ENCODE results near the gene ALCAM.

The ALCAM gene

GRCh38 chr3:105527949-105528348, 161.2 kb downstream of the ALCAM start:
- no peak for DNase-seq (ENCODE audit: low read depth in 2 of 2)

GRCh38 chr3:105528955-105529354, 162.2 kb downstream of the ALCAM start:
- DNase-seq (ENCODE audit: low read depth in 2 of 2): no peak

DNA sequence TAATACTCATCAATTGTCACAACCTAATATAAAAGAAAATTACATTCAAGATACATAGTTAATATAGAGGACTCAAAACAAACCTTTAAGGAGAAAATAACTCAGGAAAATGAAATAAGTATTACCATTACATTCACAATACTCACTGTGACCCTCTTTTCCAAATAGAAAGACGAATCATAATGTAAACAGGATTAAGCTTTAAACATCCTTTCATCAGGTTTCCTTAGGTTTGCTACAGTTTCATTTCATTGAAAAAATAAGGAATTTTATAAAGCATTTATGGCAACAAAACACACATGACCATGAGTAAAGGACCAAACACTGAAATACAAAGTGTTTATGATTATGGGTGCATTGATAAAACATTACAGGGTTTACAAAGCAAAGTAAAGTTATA, 162.7 kb downstream of the ALCAM start:
- DNase-seq (ENCODE audit: low read depth in 2 of 2): no peak

GRCh38 chr3:105532251-105532650, 165.5 kb downstream of the ALCAM start:
- no peak for DNase-seq (ENCODE audit: low read depth in 2 of 2)

GRCh38 chr3:105533960-105534359, 167.3 kb downstream of the ALCAM start:
- no peak for DNase-seq (ENCODE audit: low read depth in 2 of 2)

DNA sequence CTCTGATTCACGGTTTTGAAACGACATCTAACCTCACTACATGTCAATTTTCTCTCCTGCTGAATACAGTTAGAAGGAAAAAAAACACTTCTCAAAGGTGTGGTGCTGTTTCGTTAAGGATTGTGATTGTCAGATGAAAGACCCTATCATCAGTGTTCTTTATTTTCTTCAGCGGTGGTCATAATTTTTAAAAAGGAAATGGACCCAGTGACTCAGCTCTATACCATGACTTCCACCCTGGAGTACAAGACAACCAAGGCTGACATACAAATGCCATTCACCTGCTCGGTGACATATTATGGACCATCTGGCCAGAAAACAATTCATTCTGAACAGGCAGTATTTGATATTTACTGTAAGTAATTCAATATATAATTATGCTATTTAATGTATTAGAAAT, 167.8 kb downstream of the ALCAM start:
- no peak for DNase-seq (ENCODE audit: low read depth in 2 of 2)

- DNase-seq (ENCODE audit: low read depth in 2 of 2): no peak
These were observed 170.8 kb downstream of the ALCAM start for GRCh38 chr3:105537371-105538080.

DNA sequence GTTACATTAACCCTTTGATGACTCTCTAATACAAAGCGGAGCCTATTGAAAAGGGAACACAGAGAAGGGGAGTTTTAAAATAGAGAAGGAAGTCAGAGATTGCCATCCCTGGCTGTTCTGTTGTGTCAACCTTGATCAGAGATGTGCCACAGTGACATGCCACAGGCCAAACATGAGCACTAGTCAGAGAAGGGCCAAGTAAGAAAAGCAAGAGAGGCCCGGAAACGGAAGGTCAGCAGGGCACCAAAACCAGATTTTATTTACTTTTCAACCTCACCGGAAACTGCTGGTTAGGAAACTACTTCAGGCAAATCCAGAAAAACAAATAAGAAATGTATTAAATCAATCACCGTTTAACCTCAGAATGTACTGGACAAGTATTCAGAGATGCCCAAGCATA, 171.8 kb downstream of the ALCAM start:
- no peak for DNase-seq (ENCODE audit: low read depth in 2 of 2)

- DNase-seq (ENCODE audit: low read depth in 2 of 2): no peak
These were observed 173.2 kb downstream of the ALCAM start for GRCh38 chr3:105539897-105540296.

- no peak for DNase-seq (ENCODE audit: low read depth in 2 of 2)
These were observed 175.7 kb downstream of the ALCAM start for GRCh38 chr3:105542282-105543019.

GRCh38 chr3:105545051-105545450, 178.3 kb downstream of the ALCAM start:
- DNase-seq (ENCODE audit: low read depth in 2 of 2): no peak

- no peak for DNase-seq (ENCODE audit: low read depth in 2 of 2)
These were observed 187.1 kb downstream of the ALCAM start for GRCh38 chr3:105553851-105554250.

GRCh38 chr3:105555206-105555605, 188.5 kb downstream of the ALCAM start:
- DNase-seq (ENCODE audit: low read depth in 2 of 2): no peak

- DNase-seq (ENCODE audit: low read depth in 2 of 2): no peak
These were observed 193.1 kb downstream of the ALCAM start for GRCh38 chr3:105559856-105560255.

DNA sequence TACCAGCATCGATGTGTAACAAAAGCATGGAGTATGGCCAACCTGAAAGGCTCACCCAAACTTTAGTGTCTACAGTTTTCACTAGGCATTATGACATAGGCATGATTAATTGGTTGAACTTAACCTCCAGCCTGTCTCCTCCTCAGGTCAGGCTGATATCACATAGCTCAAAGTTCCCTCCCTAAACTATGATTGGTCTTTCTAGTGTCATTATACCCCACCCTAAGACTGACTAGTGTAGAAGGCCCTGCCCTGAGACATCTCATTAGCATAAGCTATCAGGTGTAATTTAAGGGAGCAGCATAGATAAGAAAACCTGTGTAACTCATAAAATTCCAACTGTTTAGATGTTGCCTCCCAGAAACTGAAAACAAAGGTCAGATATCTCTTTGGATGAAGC, 195.2 kb downstream of the ALCAM start:
- no peak for DNase-seq (ENCODE audit: low read depth in 2 of 2)

- DNase-seq (ENCODE audit: low read depth in 2 of 2): no peak
These were observed 198.0 kb downstream of the ALCAM start for GRCh38 chr3:105564546-105565288.

- DNase-seq (ENCODE audit: low read depth in 2 of 2): no peak
These were observed 204.3 kb downstream of the ALCAM start for GRCh38 chr3:105571005-105571404.

GRCh38 chr3:105572501-105572900, 205.8 kb downstream of the ALCAM start:
- no peak for DNase-seq (ENCODE audit: low read depth in 2 of 2)

- no peak for DNase-seq (ENCODE audit: low read depth in 2 of 2)
These were observed 212.7 kb downstream of the ALCAM start for GRCh38 chr3:105579439-105579838.

DNA sequence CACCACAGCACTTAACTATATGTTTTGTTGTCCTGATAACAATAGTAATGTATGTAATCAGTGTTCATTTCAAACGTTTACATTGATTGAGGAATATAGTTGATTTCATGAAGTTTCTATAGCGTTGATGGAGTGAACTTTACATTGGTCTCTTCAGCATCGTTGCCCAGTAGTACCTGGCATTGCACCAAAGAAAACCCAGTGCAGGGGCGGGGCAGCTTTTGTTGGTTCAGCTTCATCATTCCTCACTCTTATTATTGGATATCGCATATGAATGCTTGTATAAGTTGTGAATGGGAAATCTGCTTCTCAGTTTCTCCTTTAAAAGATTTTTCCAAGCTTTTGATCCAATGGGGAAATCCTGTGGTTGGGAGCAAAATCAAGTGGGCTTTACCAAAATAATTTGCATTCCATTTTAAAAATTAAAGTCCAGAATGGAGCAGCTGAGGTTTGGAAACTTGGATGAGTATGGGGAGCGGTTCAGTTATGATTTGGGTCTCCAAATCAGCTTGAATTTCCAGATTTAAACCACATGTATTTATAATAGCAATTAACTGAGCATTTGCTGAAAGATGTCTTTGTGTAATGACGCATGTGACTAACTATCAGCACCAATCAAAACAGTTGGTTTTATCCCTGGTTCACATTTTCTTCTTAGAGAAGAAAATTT, 213.7 kb downstream of the ALCAM start:
- DNase-seq (ENCODE audit: low read depth in 2 of 2): no peak

GRCh38 chr3:105582015-105582414, 215.3 kb downstream of the ALCAM start:
- no peak for DNase-seq (ENCODE audit: low read depth in 2 of 2)
